ENCODE data around the gene SH3PXD2A.
"Not testable (repeated sequence)": the region's sequence is repeated elsewhere in the genome, so short reads cannot be mapped to it uniquely, and the experiment has no call there.

Gene SH3PXD2A

GRCh38 chr10:103645141-103646054 lies 210.0 kb downstream of the SH3PXD2A start:
- DNase-seq (ENCODE audit: low read depth): no peak

GRCh38 chr10:103643381-103643780 lies 212.0 kb downstream of the SH3PXD2A start:
- no peak for DNase-seq (ENCODE audit: low read depth)

GRCh38 chr10:103641326-103641725 lies 214.1 kb downstream of the SH3PXD2A start:
- DNase-seq (ENCODE audit: low read depth): no peak

GRCh38 chr10:103640436-103641181 lies 214.8 kb downstream of the SH3PXD2A start:
- no peak for DNase-seq (ENCODE audit: low read depth)

GRCh38 chr10:103638948-103639347 lies 216.4 kb downstream of the SH3PXD2A start:
- no peak for DNase-seq (ENCODE audit: low read depth)

- no peak for DNase-seq (ENCODE audit: low read depth)
Measured at GRCh38 chr10:103637927-103638557, 217.3 kb downstream of the SH3PXD2A start.

- no peak for DNase-seq (ENCODE audit: low read depth)
Measured at GRCh38 chr10:103637011-103637410, 218.4 kb downstream of the SH3PXD2A start.

GRCh38 chr10:103636492-103636891 lies 218.9 kb downstream of the SH3PXD2A start:
- DNase-seq (ENCODE audit: low read depth): no peak

- DNase-seq (ENCODE audit: low read depth): no peak
Measured at GRCh38 chr10:103635580-103635979, 219.8 kb downstream of the SH3PXD2A start.

- no peak for DNase-seq (ENCODE audit: low read depth)
Measured at GRCh38 chr10:103633846-103634245, 221.5 kb downstream of the SH3PXD2A start.

GRCh38 chr10:103632871-103633270 lies 222.5 kb downstream of the SH3PXD2A start:
- not testable (repeated sequence) for DNase-seq (ENCODE audit: low read depth)

GRCh38 chr10:103632247-103632642 lies 223.1 kb downstream of the SH3PXD2A start:
- DNase-seq (ENCODE audit: low read depth): no peak

- no peak for DNase-seq (ENCODE audit: low read depth)
Measured at GRCh38 chr10:103630156-103630555, 225.2 kb downstream of the SH3PXD2A start.

- DNase-seq (ENCODE audit: low read depth): no peak
Measured at GRCh38 chr10:103629581-103629980, 225.8 kb downstream of the SH3PXD2A start.

GRCh38 chr10:103627893-103628292 lies 227.5 kb downstream of the SH3PXD2A start:
- no peak for DNase-seq (ENCODE audit: low read depth)

- no peak for DNase-seq (ENCODE audit: low read depth)
Measured at GRCh38 chr10:103627111-103627892, 228.1 kb downstream of the SH3PXD2A start.

GRCh38 chr10:103626178-103626577 lies 229.2 kb downstream of the SH3PXD2A start:
- no peak for DNase-seq (ENCODE audit: low read depth)

GRCh38 chr10:103622935-103623574 lies 232.3 kb downstream of the SH3PXD2A start:
- DNase-seq (ENCODE audit: low read depth): no peak

GRCh38 chr10:103622286-103622685 lies 233.1 kb downstream of the SH3PXD2A start:
- no peak for DNase-seq (ENCODE audit: low read depth)

- no peak for DNase-seq (ENCODE audit: low read depth)
Measured at GRCh38 chr10:103621783-103622125, 233.6 kb downstream of the SH3PXD2A start.

Measured in stimulated activated CD8-positive, alpha-beta memory T cell treated with anti-CD3 and anti-CD28 coated beads, Interleukin-7, amount 100 ng/mL, for 24 hours (primary cell).